ENCODE measurements around the gene PDCD2L. TPM values are rescaled to one million over a fixed set of nuclear protein-coding genes. Genes with fewer than 3 reads are reported as not detected.
"Not testable (repeated sequence)": the region's sequence is repeated elsewhere in the genome, so short reads cannot be mapped to it uniquely, and the experiment has no call there.

The PDCD2L gene
- total and polyA plus RNA-seq, 9 of the 15 experiments (the other 6 are each of a cell fraction or from before 2014, with no cell fraction given) = 12.1 to 68.5 (median 56.3) TPM

DNA sequence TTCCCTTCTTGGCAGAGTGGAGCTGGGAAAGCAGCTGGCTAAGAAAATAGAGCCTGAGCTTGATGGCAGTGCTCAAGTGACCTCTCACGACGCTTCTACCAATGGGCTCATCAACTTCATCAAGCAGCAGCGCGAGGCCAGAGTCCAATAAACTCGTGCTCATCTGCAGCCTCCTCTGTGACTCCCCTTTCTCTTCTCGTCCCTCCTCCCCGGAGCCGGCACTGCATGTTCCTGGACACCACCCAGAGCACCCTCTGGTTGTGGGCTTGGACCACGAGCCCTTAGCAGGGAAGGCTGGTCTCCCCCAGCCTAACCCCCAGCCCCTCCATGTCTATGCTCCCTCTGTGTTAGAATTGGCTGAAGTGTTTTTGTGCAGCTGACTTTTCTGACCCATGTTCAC is 4.3 kb upstream of the PDCD2L start (continued):
- TF ChIP-seq, protein P1, sequence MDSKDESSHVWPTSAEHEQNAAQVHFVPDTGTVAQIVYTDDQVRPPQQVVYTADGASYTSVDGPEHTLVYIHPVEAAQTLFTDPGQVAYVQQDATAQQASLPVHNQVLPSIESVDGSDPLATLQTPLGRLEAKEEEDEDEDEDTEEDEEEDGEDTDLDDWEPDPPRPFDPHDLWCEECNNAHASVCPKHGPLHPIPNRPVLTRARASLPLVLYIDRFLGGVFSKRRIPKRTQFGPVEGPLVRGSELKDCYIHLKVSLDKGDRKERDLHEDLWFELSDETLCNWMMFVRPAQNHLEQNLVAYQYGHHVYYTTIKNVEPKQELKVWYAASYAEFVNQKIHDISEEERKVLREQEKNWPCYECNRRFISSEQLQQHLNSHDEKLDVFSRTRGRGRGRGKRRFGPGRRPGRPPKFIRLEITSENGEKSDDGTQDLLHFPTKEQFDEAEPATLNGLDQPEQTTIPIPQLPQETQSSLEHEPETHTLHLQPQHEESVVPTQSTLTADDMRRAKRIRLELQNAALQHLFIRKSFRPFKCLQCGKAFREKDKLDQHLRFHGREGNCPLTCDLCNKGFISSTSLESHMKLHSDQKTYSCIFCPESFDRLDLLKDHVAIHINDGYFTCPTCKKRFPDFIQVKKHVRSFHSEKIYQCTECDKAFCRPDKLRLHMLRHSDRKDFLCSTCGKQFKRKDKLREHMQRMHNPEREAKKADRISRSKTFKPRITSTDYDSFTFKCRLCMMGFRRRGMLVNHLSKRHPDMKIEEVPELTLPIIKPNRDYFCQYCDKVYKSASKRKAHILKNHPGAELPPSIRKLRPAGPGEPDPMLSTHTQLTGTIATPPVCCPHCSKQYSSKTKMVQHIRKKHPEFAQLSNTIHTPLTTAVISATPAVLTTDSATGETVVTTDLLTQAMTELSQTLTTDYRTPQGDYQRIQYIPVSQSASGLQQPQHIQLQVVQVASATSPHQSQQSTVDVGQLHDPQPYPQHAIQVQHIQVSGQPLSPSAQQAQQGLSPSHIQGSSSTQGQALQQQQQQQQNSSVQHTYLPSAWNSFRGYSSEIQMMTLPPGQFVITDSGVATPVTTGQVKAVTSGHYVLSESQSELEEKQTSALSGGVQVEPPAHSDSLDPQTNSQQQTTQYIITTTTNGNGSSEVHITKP (IDR thresholded peaks at IDR 0.05; ENCODE audit: partially characterized antibody) = no peak

DNA sequence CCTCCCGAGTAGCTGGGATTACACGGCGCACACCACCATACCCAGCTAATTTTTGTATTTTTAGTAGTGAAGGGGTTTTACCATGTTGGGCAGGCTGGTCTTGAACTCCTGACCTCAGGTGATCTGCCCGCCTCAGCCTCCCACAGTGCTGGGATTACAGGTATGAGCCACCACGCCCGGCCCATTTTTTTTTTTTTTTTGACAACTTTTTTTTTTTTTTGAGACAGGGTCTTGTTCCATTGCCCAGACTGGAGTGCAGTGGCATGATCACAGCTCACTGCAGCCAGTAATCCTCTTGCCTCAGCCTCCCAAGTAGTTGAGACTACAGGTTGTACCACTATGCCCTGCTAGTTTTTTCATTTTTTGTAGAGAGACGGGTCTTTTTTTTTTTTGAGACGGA is 3.4 kb upstream of the PDCD2L start:
- H3K36me3 ChIP-seq (ENCODE audit: control insufficient read depth, insufficient read depth, low read length) = peaks cover 54% of the 10 kb centered on the region
- in situ Hi-C loops (cut with MboI); H4K20me1 ChIP-seq (replicated peaks; ENCODE audit: control insufficient read depth, insufficient read depth, low read length); H3K9ac ChIP-seq (ENCODE audit: insufficient read depth in 1 of 2, low read depth in 2 of 2, low read length in 2 of 2); H3K4me2 ChIP-seq (ENCODE audit: insufficient read depth, low read length); DNase-seq (ENCODE audit: extremely low read depth in 1 of 4, low spot score in 3 of 4); intact Hi-C loops (cut with micrococcal nuclease); CTCF ChIA-PET (ENCODE audit: low intra/inter-chr PET ratio); FAIRE-seq; ATAC-seq; H3K27ac ChIP-seq (ENCODE audit: extremely low read depth, low read depth, low read length); BruUV-seq (replicated peaks); H3K9me1 ChIP-seq (ENCODE audit: control insufficient read depth, insufficient read depth, low read length); H3K9me3 ChIP-seq (replicated peaks; ENCODE audit: control insufficient read depth, insufficient read depth, low read depth, low read length); POLR2A ChIA-PET; H3K4me3 ChIP-seq; H3K27me3 ChIP-seq (ENCODE audit: control insufficient read depth in 2 of 2, insufficient read depth in 2 of 2, low read length in 2 of 2); H2AFZ ChIP-seq (ENCODE audit: low read depth, low read length): not testable (repeated sequence)
- peaks cover 1 to 22% of the 10 kb centered on the region in 2 experiments; a peak in 3 of 5 replicates for H3K4me1 ChIP-seq (replicated peaks in 1 of 2; ENCODE audit: control insufficient read depth in 2 of 2, insufficient read depth in 2 of 2, low read length in 2 of 2)
- 100% methylated on average over 5 of the region's 8 CpGs for WGBS (ENCODE audit: insufficient coverage, low coverage, missing lambda C conversion rate)
- peaks cover 16% of the 10 kb centered on the region for H3K79me2 ChIP-seq (ENCODE audit: control insufficient read depth, insufficient read depth, low read length)

Data from K562 (cell line).